GM12878 (cell line): ENCODE measurements around the gene TMEM30A. TPM values are rescaled to one million over a fixed set of nuclear protein-coding genes. Genes with fewer than 3 reads are reported as not detected.

Experiments
- ATAC-seq: fragments of 200-7000 bp; cut with Tn5 transposase; 3 replicates; pipeline ENCODE4 v1.9.1; 2020; ENCODE audit warnings: mild to moderate bottlenecking, moderate library complexity
- BruUV-seq: library from RNA; stranded (reverse); fragments of 400-500 nt; replicated peaks from 2 replicates; lab custom pipeline; 2021; lab: Mats Ljungman, UMichigan
- CTCF ChIA-PET: fragments of 300-600 bp; sonication (Branson Sonifier 250); formaldehyde crosslinking; extraction: SDS; loops from one replicate; lab custom pipeline; 2021; ENCODE audit warnings: inconsistent platforms; lab: Yijun Ruan, JAX
- POLR2A ChIA-PET: fragments of 350-600 bp; formaldehyde crosslinking; extraction: SDS; loops from one replicate; lab custom pipeline; 2021; ENCODE audit warnings: inconsistent platforms; lab: Charles Lee
- RAD21 ChIA-PET: fragments of 300-600 bp; sonication (Branson Sonifier 250); formaldehyde crosslinking; loops from one replicate; lab custom pipeline; 2023; ENCODE audit warnings: antibody characterized with exemption; ENCODE audit not compliant: unreplicated experiment; lab: Charles Lee
- SMC1A ChIA-PET: fragments of 300-600 bp; sonication (Branson Sonifier 250); formaldehyde crosslinking; loops from one replicate; lab custom pipeline; 2023; ENCODE audit not compliant: unreplicated experiment, uncharacterized antibody; lab: Charles Lee
- DNase-seq: peaks from one replicate; pipeline ENCODE4 v3.0.0-alpha.2; 2011; ENCODE audit warnings: low read depth, low spot score
- FAIRE-seq: peaks from 3 replicates; lab custom pipeline; 2011; peaks lifted over from hg19 to GRCh38; lab: Jason Lieb, UNC
- H2AFZ ChIP-seq: 2 replicates; pipeline ENCODE4 v1.6.0; 2011; ENCODE audit warnings: low read depth, low read length, control low read depth; ENCODE audit not compliant: control insufficient read depth
- H3K27ac ChIP-seq: 2 replicates; pipeline ENCODE4 v1.5.1; 2011; ENCODE audit warnings: control low read depth; ENCODE audit not compliant: control insufficient read depth, insufficient read depth
- H3K27me3 ChIP-seq, 2 experiments: replicated peaks in 1 of 2; 2 replicates each; pipeline versions ENCODE4 v1.6.0 to v1.6.1; 2011; ENCODE audit warnings: low read length in 1 of 2; ENCODE audit not compliant: control insufficient read depth in 2 of 2, insufficient read depth in 2 of 2
- H3K36me3 ChIP-seq, 2 experiments: 2 replicates each; pipeline ENCODE4 v1.5.1; 2011; ENCODE audit warnings: low read length in 1 of 2; ENCODE audit not compliant: control insufficient read depth in 2 of 2, insufficient read depth in 2 of 2
- H3K4me1 ChIP-seq: 2 replicates; pipeline ENCODE4 v1.6.1; 2011; ENCODE audit warnings: mild to moderate bottlenecking, low read length, moderate library complexity, mixed read lengths; ENCODE audit not compliant: control insufficient read depth, insufficient read depth
- H3K4me2 ChIP-seq: 2 replicates; pipeline ENCODE4 v1.6.0; 2011; ENCODE audit warnings: control low read depth; ENCODE audit not compliant: control insufficient read depth, insufficient read depth
- H3K4me3 ChIP-seq: fragments of 200-600 bp; sonication (generic); 2 replicates; pipeline ENCODE4 v1.5.1; 2016
- H3K79me2 ChIP-seq: 2 replicates; pipeline ENCODE4 v1.6.0; 2011; ENCODE audit warnings: low read length; ENCODE audit not compliant: control insufficient read depth, insufficient read depth
- H3K9ac ChIP-seq: 2 replicates; pipeline ENCODE4 v1.8.0; 2011; ENCODE audit warnings: low read length, control low read depth, mixed read lengths; ENCODE audit not compliant: control insufficient read depth, insufficient read depth
- H3K9me3 ChIP-seq: replicated peaks from 3 replicates; pipeline ENCODE4 v1.5.1; 2011; ENCODE audit warnings: mild to moderate bottlenecking, low read length; ENCODE audit not compliant: control insufficient read depth, insufficient read depth
- H4K20me1 ChIP-seq: 2 replicates; pipeline ENCODE4 v1.6.0; 2011; ENCODE audit not compliant: control insufficient read depth, insufficient read depth
- CREB1 ChIP-seq: IDR thresholded peaks from 2 replicates; pipeline ENCODE4 v1.6.1; 2012; ENCODE audit warnings: low read depth, mild to moderate bottlenecking, inconsistent platforms
- ESRRA ChIP-seq: IDR thresholded peaks from 2 replicates; pipeline ENCODE4 v1.6.1; 2012; ENCODE audit warnings: mild to moderate bottlenecking, low read length, improper control_type of control experiment
- EZH2 ChIP-seq: IDR thresholded peaks from 2 replicates; pipeline ENCODE4 v1.6.1; 2012; ENCODE audit warnings: low read depth, mild to moderate bottlenecking, control low read depth, inconsistent platforms, low read length, borderline replicate concordance; ENCODE audit not compliant: control insufficient read depth
- HCFC1 ChIP-seq: fragments of 150-350 bp; IDR thresholded peaks from 2 replicates; pipeline ENCODE4 v1.6.1; 2014; ENCODE audit warnings: low read length
- MEF2B ChIP-seq: fragments of 450-650 bp; IDR thresholded peaks from 2 replicates; pipeline ENCODE4 v1.6.1; 2018; ENCODE audit warnings: mild to moderate bottlenecking, moderate library complexity; ENCODE audit not compliant: partially characterized antibody, poor library complexity, severe bottlenecking
- MTA2 ChIP-seq: fragments of 450-650 bp; IDR thresholded peaks from 2 replicates; pipeline ENCODE4 v1.6.1; 2016; ENCODE audit warnings: low read depth, mild to moderate bottlenecking, moderate library complexity
- NR2C1 ChIP-seq: fragments of 450-650 bp; IDR thresholded peaks from 2 replicates; pipeline ENCODE4 v1.6.1; 2017; ENCODE audit warnings: antibody characterized with exemption, mild to moderate bottlenecking, moderate library complexity
- POU2F2 ChIP-seq: IDR thresholded peaks from 3 replicates; pipeline ENCODE4 v1.6.1; 2011; ENCODE audit warnings: low read depth, mild to moderate bottlenecking, low read length, borderline replicate concordance
- RUNX3 ChIP-seq: IDR thresholded peaks from 2 replicates; pipeline ENCODE4 v1.6.1; 2012; ENCODE audit warnings: low read length, inconsistent platforms
- SMARCA5 ChIP-seq: fragments of 450-650 bp; IDR thresholded peaks from 2 replicates; pipeline ENCODE4 v1.6.1; 2017; ENCODE audit warnings: mild to moderate bottlenecking
- SMC3 ChIP-seq: IDR thresholded peaks from 2 replicates; pipeline ENCODE4 v1.6.1; 2011; ENCODE audit warnings: low read length, improper control_type of control experiment, borderline replicate concordance
- ZNF384 ChIP-seq: IDR thresholded peaks from 2 replicates; pipeline ENCODE4 v1.6.1; 2012; ENCODE audit warnings: low read depth, mild to moderate bottlenecking, low read length, improper control_type of control experiment, borderline replicate concordance
- WGBS: methylation state at CpG from one replicate; pipeline ENCODE4 v1.1.6; 2016; ENCODE audit warnings: low lambda C conversion rate; ENCODE audit not compliant: insufficient replicate concordance, insufficient coverage; ENCODE audit errors: missing lambda C conversion rate; 5-methylcytosine and 5-hydroxymethylcytosine counted together
- in situ Hi-C: fragments of 300-500 bp; cut with MboI; formaldehyde crosslinking; loops from 9 replicates; pipeline ENCODE4 v1.14.3; 2018; ENCODE audit warnings: mixed read lengths
- intact Hi-C: fragments of 100-400 bp; cut with micrococcal nuclease; formaldehyde crosslinking; loops from one replicate; pipeline ENCODE4 v1.14.2; 2022; ENCODE audit not compliant: unreplicated experiment
- polyA plus RNA-seq, 11 experiments: library from polyadenylated mRNA; depleted of rRNA in 4 of 11; unstranded in 6 of 11; stranded (reverse) in 5 of 11; fragments of >200 nt; fragmentation: Nextera tagmentation in 4 of 11; fragmentation: Illumina TruSeq in 1 of 11; extraction: Ambion mirVana in 4 of 11; extraction: Trizol in 1 of 11; gene quantifications; 1 replicate in 1 of 11; 2 replicates in 10 of 11; pipeline versions ENCODE4 v1.2.1 to v1.2.3, GENCODE V29; 2011 to 2016; ENCODE audit warnings: inconsistent platforms in 2 of 11, missing spikeins in 2 of 11, low read depth in 1 of 11
- total RNA-seq, 4 experiments: library from RNA; depleted of rRNA in 3 of 4; stranded (reverse); fragments of >200 nt in 3 of 4; fragmentation: Illumina TruSeq in 1 of 4; extraction: Trizol in 1 of 4; gene quantifications; 2 replicates each; pipeline versions ENCODE4 v1.2.1 to v1.2.3, GENCODE V29; 2013 to 2021
- TF ChIP-seq, protein P1 (sequence below): fragments of 450-650 bp; IDR thresholded peaks from 2 replicates; pipeline ENCODE4 v1.6.1; 2017; ENCODE audit warnings: mild to moderate bottlenecking, low read depth, inconsistent platforms; ENCODE audit not compliant: poor library complexity, severe bottlenecking
- TF ChIP-seq, protein P2 (sequence below): fragments of 150-350 bp; IDR thresholded peaks from 2 replicates; pipeline ENCODE4 v1.6.1; 2014; ENCODE audit warnings: mild to moderate bottlenecking, low read depth, low read length

TMEM30A gene
- total and polyA plus RNA-seq, 10 of the 15 experiments (the other 5 are each of a cell fraction or from before 2014, with no cell fraction given) = 11.9 to 61.6 (median 43.2) TPM

DNA sequence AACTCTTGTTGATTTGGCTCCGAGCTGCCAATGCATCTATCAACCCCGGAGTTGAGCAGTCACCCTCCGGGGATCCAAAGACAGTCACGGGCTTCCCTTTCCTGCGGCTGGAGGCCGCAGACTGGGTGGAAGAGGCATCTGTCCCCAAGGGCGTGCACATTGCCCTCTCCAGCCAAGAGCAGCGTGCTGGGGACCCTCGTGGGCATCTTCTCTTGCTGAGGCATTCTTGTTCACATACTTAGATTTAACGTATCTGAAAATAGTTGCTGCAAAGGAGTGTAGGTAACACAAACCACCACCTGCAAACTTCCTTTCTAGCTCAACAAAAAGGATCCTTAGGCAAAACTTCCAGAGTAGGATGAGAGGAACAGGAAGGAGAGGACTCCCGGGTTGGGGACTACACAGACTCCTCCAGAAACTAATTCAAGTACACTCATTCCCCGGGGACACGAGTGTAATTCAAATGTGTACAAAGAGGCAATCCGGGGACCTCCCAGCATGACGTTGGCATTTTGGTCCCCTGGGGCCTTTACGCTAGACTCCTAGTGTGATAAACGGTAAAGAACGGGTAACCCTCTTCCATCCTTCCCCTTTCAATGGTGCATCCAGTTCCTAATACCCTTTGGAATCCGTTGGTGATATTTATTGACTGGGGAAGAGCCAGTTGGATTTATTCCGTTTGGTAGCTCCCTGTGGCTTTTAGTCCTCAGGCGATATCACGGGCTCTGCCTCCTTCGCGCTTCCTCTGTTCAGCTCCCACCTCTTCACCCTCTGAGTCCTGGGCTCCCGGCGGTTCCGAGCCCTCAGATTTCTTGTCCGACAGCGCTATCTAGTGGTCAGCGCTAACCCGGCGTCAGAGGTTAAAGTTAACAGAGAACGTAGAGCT lies 76.1 kb downstream of the TMEM30A start:
- Histone ChIP-seq H3K27me3 (peaks cover 29% of the 10 kb centered on the region in 2 experiments), H4K20me1 (no peaks in the 10 kb centered on the region; the same call in 1 of the 2 replicates), H2AFZ (no peak overlapping the region), H3K36me3 (no peaks in the 10 kb centered on the region), H3K27ac (no peak overlapping the region), H3K9ac (no peak overlapping the region), H3K79me2 (no peaks in the 10 kb centered on the region), H3K9me3 (no peaks in the 10 kb centered on the region), H3K4me1 (no peaks in the 10 kb centered on the region), H3K4me3 (no peak overlapping the region), H3K4me2 (0 out of 2 replicates have a peak overlapping the region, but pooled peaks have one; percentile 5)
- FAIRE-seq = peak; percentile 84
- in situ Hi-C loops = loop anchor here (10.0 kb wide), 1 partner anchor 794 kb away; no protein-coding TSS in a partner anchor
- CTCF ChIA-PET = interaction anchor here (0.5 to 6.3 kb wide), 74 partner anchors 10 to 1880 kb away, joined by 3 to 95 read pairs (median 4); no protein-coding TSS in a partner anchor
- SMC1A ChIA-PET = interaction anchor here (0.5 to 6.0 kb wide), 31 partner anchors 9 to 1470 kb away, joined by 3 to 64 read pairs (median 4); no protein-coding TSS in a partner anchor
- POLR2A ChIA-PET = interaction anchor here (0.7 to 0.9 kb wide), 2 partner anchors 36 to 799 kb away, joined by 3 read pairs; no protein-coding TSS in a partner anchor
- BruUV-seq = no TSS peak
- DNase-seq = peak; percentile 23
- ATAC-seq = peak; percentile 86
- 2% methylated on average over 30 of the region's 33 CpGs for WGBS
- intact Hi-C loops = loop anchor here (1.0 to 10.0 kb wide), 10 partner anchors 274 to 1531 kb away; no protein-coding TSS in a partner anchor
- RAD21 ChIA-PET = interaction anchor here (0.6 to 4.8 kb wide), 32 partner anchors 9 to 1476 kb away, joined by 3 to 59 read pairs (median 4); no protein-coding TSS in a partner anchor
- TF ChIP-seq POU2F2 (0 out of 3 replicates have a peak, but pooled peaks have one; percentile 19), EZH2 (0 out of 2 replicates have a peak, but pooled peaks have one; percentile 49), HCFC1 (0 out of 2 replicates have a peak, but pooled peaks have one; percentile 31), NR2C1 (peak; percentile 49), MTA2 (0 out of 2 replicates have a peak, but pooled peaks have one; percentile 20), CREB1 (no peak), SMARCA5 (peak; percentile 77; the same call in 1 of the 2 replicates), RUNX3 (0 out of 2 replicates have a peak, but pooled peaks have one; percentile 14), MEF2B (peak; percentile 89), SMC3 (peak; percentile 73; the same call in 1 of the 2 replicates), ZNF384 (no peak), ESRRA (no peak)
- TF ChIP-seq, protein P1, sequence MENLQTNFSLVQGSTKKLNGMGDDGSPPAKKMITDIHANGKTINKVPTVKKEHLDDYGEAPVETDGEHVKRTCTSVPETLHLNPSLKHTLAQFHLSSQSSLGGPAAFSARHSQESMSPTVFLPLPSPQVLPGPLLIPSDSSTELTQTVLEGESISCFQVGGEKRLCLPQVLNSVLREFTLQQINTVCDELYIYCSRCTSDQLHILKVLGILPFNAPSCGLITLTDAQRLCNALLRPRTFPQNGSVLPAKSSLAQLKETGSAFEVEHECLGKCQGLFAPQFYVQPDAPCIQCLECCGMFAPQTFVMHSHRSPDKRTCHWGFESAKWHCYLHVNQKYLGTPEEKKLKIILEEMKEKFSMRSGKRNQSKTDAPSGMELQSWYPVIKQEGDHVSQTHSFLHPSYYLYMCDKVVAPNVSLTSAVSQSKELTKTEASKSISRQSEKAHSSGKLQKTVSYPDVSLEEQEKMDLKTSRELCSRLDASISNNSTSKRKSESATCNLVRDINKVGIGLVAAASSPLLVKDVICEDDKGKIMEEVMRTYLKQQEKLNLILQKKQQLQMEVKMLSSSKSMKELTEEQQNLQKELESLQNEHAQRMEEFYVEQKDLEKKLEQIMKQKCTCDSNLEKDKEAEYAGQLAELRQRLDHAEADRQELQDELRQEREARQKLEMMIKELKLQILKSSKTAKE = no peak
- TF ChIP-seq, protein P2, sequence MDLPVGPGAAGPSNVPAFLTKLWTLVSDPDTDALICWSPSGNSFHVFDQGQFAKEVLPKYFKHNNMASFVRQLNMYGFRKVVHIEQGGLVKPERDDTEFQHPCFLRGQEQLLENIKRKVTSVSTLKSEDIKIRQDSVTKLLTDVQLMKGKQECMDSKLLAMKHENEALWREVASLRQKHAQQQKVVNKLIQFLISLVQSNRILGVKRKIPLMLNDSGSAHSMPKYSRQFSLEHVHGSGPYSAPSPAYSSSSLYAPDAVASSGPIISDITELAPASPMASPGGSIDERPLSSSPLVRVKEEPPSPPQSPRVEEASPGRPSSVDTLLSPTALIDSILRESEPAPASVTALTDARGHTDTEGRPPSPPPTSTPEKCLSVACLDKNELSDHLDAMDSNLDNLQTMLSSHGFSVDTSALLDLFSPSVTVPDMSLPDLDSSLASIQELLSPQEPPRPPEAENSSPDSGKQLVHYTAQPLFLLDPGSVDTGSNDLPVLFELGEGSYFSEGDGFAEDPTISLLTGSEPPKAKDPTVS = no peak
